Spleen (tissue), 7 donors: Measurements from ENCODE around the gene ACOXL.

Source experiments
- POLR2A ChIP-seq, 3 donors: fragments of 450-650 bp; IDR thresholded peaks; one replicate each; pipeline ENCODE4 v1.5.1; 2017; ENCODE audit warnings: antibody characterized with exemption in 3 of 3, mild to moderate bottlenecking in 1 of 3
- POLR2AphosphoS5 ChIP-seq, 3 donors: sonication (generic); formaldehyde crosslinking; IDR thresholded peaks; one replicate each; pipeline ENCODE4 v1.5.1; 2017; ENCODE audit warnings: antibody characterized with exemption in 3 of 3
- TF ChIP-seq, protein P1 (sequence below), 11 experiments: fragments of 200-600 bp in 7 of 11; fragments of 450-650 bp in 4 of 11; sonication (generic) in 4 of 11; IDR thresholded peaks in 8 of 11; conservative IDR thresholded peaks in 3 of 11; 1 replicate in 7 of 11; 2 replicates in 4 of 11; pipeline versions ENCODE4 v1.4.0 to v1.8.0; 2016 to 2021; ENCODE audit warnings: antibody characterized with exemption in 11 of 11, inconsistent platforms in 4 of 11, mild to moderate bottlenecking in 1 of 11
- donor health status: DM: no; HTN: no; CAD: no; lungs with moderate emphysema.
- donor health status: DM: no; HTN: no; CAD: no.
- donor health status: DM: no; HTN: no; CAD: no.

GRCh38 chr2:111134055-111134454 lies 401.7 kb downstream of the ACOXL start:
- TF ChIP-seq POLR2A (IDR thresholded peaks at IDR 0.05) (no peak), POLR2AphosphoS5 (IDR thresholded peaks at IDR 0.05) (no peak)
- TF ChIP-seq, protein P1, sequence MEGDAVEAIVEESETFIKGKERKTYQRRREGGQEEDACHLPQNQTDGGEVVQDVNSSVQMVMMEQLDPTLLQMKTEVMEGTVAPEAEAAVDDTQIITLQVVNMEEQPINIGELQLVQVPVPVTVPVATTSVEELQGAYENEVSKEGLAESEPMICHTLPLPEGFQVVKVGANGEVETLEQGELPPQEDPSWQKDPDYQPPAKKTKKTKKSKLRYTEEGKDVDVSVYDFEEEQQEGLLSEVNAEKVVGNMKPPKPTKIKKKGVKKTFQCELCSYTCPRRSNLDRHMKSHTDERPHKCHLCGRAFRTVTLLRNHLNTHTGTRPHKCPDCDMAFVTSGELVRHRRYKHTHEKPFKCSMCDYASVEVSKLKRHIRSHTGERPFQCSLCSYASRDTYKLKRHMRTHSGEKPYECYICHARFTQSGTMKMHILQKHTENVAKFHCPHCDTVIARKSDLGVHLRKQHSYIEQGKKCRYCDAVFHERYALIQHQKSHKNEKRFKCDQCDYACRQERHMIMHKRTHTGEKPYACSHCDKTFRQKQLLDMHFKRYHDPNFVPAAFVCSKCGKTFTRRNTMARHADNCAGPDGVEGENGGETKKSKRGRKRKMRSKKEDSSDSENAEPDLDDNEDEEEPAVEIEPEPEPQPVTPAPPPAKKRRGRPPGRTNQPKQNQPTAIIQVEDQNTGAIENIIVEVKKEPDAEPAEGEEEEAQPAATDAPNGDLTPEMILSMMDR (IDR thresholded peaks at IDR 0.05 in 8 of 11, conservative IDR thresholded peaks at IDR 0.05 in 3 of 11) = no peak
